Keratinocyte (primary cell): ENCODE results near the gene NCAPH2.

Experiments
- EZH2 ChIP-seq: IDR thresholded peaks from one replicate; pipeline ENCODE4 v1.6.1; 2012; ENCODE audit warnings: inconsistent platforms, mild to moderate bottlenecking, low read length, moderate library complexity
- TF ChIP-seq, protein P1 (sequence below), 3 experiments: IDR thresholded peaks in 1 of 3; conservative IDR thresholded peaks in 1 of 3; optimal IDR thresholded peaks in 1 of 3; 2 replicates in 2 of 3; 3 replicates in 1 of 3; pipeline versions ENCODE3 to v1.5.1; 2011; ENCODE audit warnings: low read length in 3 of 3, mild to moderate bottlenecking in 3 of 3, moderate library complexity in 2 of 3, control low read depth in 1 of 3, inconsistent platforms in 1 of 3; ENCODE audit not compliant: insufficient read depth in 2 of 3; ENCODE audit errors: extremely low read depth in 1 of 3

GRCh38 chr22:50470491-50470890 lies 37.5 kb upstream of the NCAPH2 start:
- TF ChIP-seq, protein P1, sequence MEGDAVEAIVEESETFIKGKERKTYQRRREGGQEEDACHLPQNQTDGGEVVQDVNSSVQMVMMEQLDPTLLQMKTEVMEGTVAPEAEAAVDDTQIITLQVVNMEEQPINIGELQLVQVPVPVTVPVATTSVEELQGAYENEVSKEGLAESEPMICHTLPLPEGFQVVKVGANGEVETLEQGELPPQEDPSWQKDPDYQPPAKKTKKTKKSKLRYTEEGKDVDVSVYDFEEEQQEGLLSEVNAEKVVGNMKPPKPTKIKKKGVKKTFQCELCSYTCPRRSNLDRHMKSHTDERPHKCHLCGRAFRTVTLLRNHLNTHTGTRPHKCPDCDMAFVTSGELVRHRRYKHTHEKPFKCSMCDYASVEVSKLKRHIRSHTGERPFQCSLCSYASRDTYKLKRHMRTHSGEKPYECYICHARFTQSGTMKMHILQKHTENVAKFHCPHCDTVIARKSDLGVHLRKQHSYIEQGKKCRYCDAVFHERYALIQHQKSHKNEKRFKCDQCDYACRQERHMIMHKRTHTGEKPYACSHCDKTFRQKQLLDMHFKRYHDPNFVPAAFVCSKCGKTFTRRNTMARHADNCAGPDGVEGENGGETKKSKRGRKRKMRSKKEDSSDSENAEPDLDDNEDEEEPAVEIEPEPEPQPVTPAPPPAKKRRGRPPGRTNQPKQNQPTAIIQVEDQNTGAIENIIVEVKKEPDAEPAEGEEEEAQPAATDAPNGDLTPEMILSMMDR (optimal IDR thresholded peaks at IDR 0.05 in 1 of 3, IDR thresholded peaks at IDR 0.05 in 1 of 3, conservative IDR thresholded peaks at IDR 0.05 in 1 of 3; ENCODE audit: extremely low read depth in 1 of 3, insufficient read depth in 2 of 3, low read length in 3 of 3): no peak
- TF ChIP-seq EZH2: no peak
